HuH-7.5 (cell line): ENCODE data around the gene IER3.

ENCODE experiments used
- DNase-seq: peaks from one replicate; pipeline ENCODE4 v3.0.0; 2011; ENCODE audit warnings: low spot score

The IER3 gene

GRCh38 chr6:30744054-30744805 lies at the start of gene IER3:
Gene IER3 (minus strand): TSS chr6:30744547. CDS start chr6:30744518, 29 bp downstream.
- peak; percentile 39 for DNase-seq

GRCh38 chr6:30793521-30794194 lies 49.3 kb upstream of the IER3 start:
- no peak for DNase-seq

- DNase-seq: no peak
Observed at GRCh38 chr6:30792786-30793185, 48.4 kb upstream of the IER3 start.

GRCh38 chr6:30790724-30791383 lies 46.5 kb upstream of the IER3 start:
- DNase-seq: no peak

GRCh38 chr6:30789606-30790005 lies 45.3 kb upstream of the IER3 start:
- no peak for DNase-seq

GRCh38 chr6:30787954-30788353 lies 43.6 kb upstream of the IER3 start:
- DNase-seq: no peak

GRCh38 chr6:30782425-30783014 lies 38.2 kb upstream of the IER3 start:
- DNase-seq: no peak

- DNase-seq: peak; percentile 26
Observed at GRCh38 chr6:30781743-30782424, 37.5 kb upstream of the IER3 start.

GRCh38 chr6:30781395-30781742 lies 37.0 kb upstream of the IER3 start:
- DNase-seq: no peak

- no peak for DNase-seq
Observed at GRCh38 chr6:30780642-30780920, 36.2 kb upstream of the IER3 start.

- no peak for DNase-seq
Observed at GRCh38 chr6:30779850-30780641, 35.7 kb upstream of the IER3 start.

GRCh38 chr6:30778001-30778635 lies 33.8 kb upstream of the IER3 start:
- DNase-seq: no peak

- no peak for DNase-seq
Observed at GRCh38 chr6:30777155-30777485, 32.8 kb upstream of the IER3 start.

- no peak for DNase-seq
Observed at GRCh38 chr6:30776390-30777154, 32.2 kb upstream of the IER3 start.

GRCh38 chr6:30775104-30775503 lies 30.8 kb upstream of the IER3 start:
- DNase-seq: no peak

GRCh38 chr6:30774701-30775100 lies 30.4 kb upstream of the IER3 start:
- no peak for DNase-seq

- no peak for DNase-seq
Observed at GRCh38 chr6:30770592-30770991, 26.2 kb upstream of the IER3 start.

GRCh38 chr6:30769853-30770524 lies 25.6 kb upstream of the IER3 start:
- DNase-seq: no peak

- no peak for DNase-seq
Observed at GRCh38 chr6:30769088-30769852, 24.9 kb upstream of the IER3 start.
